AML-193 (cell line): ENCODE data around the gene ANKRD13B.
"Not testable (repeated sequence)": the region's sequence is repeated elsewhere in the genome, so short reads cannot be mapped to it uniquely, and the experiment has no call there.

ENCODE experiments used
- DNase-seq, 2 experiments: peaks; one replicate each; lab custom pipeline; 2025; lab: John Stamatoyannopoulos, UW

Gene ANKRD13B

DNA sequence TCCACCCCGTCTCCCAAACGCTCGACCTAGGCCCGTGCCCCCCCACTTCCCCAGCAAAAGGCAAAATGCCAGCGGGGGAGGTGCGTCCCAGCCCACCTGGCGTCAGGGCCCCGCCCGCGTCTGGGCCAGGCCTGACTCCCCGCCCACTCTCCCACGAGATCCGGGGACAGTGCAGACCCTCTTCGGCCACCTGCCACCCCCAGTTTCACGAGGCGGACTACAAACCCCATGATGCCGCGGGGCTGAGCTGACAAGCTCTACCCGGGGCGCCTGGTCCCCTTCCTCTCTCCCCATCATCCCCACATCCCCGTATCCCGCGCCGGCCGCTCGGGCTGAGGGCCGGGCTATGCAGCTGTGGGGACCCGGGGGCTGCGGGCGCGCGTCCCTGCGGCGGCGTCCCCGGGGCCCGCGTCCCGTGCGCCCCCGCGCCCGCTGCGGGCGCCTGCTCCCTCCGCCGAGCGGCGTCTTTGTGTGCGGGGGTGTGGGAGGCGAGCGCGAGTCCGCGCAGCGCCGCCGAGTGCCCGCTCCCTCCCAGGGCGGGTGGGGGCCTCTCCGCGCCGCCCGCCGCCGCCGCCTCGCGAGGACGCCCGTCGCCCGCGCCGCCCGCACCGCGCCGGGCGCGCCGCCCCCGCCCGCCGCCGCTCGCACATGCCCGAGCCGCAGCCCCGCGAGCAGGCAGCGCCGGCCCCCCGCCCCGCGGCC is at the start of gene ANKRD13B:
Gene ANKRD13B, plus strand, starts transcription at position 283 of the 702 bp plus-strand sequence. CDS start 490 bp downstream, outside the sequence.
- DNase-seq, result no peak

DNA sequence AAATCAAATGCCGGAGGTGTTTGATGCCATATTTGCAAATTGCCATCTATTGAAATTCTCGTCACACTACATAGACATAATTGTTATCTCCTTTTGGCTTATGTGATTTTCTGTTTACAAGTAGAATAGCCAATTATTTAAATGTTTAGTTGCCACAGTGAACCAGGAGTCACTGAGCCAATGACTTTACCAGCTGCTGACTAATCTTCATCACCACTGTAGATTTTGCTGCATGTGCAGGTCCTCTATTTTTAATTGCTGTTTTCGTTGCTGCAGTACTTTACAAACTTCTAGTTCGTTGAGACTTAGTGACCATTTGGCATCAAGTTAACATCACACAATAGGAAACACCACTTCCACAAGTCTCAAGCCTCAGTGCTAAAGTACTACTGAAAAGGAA is 48.9 kb upstream of the ANKRD13B start:
- no peak for DNase-seq

DNA sequence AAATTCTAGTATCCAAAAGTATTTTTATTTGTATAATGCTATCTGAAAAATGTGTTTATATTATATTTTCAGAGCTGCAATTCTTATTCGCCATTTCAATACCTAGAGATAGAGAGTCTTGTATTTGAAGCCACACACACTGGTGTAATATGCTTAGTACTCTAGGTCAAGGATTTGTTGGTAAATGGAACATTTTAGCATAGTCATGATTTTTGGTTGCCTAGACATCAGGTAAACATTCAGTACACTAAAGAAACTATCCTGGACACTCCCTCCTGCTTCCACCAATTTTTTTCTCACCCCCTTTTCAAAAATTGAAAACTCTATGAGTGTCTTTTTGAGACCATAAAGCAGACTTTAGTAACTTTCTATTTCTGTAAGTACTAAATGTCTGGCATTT is 46.8 kb upstream of the ANKRD13B start:
- DNase-seq, result no peak

DNA sequence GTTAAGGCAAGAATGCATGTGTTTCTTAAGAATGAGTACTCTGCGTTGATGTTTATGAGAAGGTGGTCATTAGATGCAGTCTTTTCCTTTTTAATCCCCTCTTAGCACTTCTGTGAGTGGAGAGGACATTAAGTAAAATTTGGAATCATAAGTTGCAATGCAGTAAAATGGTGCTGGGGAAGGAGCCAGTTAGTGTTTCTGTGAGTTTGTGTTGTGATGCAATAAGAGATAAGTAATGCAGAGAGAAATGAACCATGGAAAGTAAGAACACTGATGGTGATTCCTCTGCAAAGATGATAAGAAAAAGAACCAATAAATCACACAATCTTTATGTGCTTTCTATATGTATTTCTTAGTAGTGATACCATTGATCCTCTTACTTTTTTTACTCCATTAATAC is 46.1 kb upstream of the ANKRD13B start:
- DNase-seq, result no peak

DNA sequence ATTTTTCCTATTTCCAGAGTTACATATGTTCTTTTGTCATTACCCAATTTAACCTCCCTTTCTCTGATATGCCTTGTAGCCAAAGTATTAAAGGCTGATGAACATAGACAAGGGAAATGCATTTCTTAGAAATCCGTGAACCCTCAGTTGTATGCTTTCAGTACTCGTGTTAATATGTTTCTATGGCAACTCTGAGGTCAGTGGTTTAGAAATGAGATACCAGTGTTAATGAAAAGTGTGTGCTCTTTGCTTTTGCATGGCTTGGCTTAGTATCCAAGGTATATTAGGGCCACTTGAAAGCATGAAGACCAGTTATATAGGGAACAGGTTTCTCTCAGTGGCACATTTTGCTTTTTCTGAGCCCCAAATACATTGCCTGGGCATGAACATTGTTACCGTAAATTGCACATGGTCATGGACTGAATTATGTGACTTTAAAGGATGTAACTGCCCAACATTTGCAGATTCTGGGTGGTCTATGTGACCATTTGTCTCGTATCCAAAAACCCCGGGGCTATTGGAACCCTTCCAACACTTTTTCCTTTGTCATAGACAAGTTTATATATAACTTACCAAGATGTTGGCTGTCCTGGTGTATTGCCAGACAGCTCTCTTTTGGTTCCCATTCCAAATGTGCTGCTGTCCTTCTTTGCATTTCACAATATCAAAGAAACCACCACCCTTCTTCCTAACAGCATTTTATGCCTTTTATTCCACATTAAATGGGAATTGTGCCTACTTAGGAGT is 43.6 kb upstream of the ANKRD13B start:
- no peak for DNase-seq

DNA sequence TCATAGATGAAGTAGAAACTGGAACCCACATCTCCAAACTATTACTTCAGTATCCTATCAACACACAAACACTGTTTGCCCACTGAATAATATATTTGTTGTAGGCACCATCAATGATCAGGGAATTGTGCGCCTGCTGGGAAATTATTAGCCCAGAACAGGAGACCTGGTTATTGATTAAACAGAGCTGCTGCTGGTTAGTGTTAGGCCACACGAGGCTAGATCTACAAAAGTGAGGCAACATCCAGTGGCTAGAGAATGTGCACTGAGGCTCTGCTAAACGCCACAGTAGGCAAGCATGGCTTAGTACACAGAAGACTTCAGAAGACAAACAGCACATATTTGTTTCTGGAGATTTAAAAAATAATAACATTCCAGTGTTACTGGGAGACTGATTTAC is 37.1 kb upstream of the ANKRD13B start:
- DNase-seq, result no peak

DNA sequence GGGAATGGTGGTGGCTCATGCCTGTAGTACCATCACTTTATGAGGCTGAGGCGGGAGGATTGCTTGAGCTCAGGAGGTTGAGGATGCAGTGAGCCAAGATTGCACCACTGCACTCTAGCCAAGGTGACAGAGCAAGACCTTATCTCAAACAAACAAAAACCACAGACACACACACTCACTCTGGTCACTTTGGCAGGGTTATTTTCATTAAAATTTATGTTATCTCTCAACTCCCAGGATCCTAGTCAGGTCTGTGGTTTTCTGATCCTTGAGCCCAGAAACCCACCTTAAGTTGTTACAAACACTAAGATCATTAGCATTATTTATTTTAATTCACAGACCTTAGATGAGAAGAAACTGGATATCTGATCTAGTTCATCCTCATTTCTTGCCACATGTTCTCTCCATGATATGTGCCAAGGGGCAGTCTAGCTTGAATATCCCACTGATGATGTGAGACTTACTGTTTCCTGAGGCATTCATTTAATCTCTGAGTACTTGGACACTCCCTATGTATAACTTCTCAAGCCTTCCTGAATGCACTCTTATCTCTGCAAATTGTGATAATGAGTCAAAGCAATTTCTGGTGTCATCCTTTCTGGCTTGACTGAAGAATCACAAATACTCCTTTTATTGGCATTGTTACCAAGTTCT is 35.7 kb upstream of the ANKRD13B start:
- no peak for DNase-seq

DNA sequence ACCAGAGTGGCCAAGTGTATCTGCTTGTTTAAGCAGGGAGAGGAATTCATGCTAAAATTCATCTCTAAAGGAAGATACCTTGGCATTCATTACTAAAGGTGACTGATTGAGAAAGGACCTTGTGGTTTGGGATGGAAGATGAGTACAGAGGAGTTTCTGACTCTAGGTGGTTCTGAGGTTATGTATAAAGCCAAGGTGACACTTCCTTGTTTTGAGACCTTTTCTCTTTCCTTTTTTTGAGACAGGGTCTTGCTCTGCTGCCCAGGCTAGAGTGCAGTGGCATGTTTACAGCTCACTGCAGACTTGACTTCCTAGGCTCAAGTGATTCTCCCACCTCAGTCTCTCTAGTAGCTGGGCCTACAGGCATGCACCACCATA is 35.2 kb upstream of the ANKRD13B start:
- DNase-seq, result no peak

DNA sequence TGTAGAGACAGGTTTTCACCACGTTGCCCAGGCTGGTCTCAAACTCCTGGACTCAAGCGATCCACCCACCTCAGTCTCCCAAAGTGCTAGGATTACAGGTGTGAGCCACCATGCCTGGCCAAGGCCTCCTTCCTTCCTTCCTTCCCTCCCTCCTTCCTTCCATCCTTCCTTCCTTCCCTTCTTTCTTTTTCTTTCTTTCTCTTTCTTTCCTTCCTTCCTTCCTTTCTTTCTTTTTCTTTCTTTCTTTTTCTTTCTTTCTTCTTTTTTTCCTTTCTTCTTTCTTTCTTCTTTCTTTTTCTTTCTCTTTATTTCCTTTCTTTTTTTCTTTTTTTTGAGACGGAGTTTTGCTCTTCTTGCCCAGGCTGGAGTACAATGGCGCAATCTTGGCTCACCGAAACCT is 34.8 kb upstream of the ANKRD13B start:
- not testable (repeated sequence) for DNase-seq

DNA sequence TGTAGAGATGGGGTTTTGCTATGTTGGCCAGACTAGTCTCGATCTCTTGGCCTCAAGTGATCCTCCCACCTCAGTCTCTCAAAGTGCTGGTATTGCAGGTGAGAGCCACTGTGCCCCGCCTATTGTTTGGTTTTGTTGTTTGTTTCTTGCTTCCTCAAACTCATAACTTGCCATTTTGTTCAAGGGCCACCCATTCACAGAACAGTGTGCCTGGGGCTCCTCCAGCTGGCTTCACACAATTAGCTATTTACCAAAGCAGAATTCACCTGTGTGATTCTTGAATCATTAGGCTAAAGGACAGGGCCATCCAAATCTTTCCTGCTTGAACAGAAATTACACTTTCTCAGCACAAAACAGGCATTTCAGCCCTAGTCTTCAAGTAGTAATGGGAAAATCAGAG is 33.3 kb upstream of the ANKRD13B start:
- DNase-seq, result no peak

DNA sequence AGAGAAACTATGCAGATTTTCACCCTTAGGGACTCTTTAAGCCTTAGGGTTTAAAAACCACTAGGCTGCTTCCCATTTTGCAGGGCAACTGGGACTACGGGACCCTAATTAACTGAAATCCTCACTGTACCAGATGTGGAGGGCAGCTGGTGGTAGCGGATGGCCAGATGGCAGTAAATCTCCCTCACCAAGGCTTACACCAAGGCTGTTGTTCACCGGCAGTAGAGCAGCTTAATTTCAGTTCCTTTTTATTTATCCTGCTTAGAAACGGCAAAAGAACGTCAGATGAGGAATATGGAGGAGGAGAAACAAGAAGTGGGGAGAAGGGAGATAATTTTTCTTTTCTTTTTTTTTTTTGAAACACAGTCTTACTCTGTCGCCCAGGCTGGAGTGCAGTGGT is 32.6 kb upstream of the ANKRD13B start:
- DNase-seq, result no peak

DNA sequence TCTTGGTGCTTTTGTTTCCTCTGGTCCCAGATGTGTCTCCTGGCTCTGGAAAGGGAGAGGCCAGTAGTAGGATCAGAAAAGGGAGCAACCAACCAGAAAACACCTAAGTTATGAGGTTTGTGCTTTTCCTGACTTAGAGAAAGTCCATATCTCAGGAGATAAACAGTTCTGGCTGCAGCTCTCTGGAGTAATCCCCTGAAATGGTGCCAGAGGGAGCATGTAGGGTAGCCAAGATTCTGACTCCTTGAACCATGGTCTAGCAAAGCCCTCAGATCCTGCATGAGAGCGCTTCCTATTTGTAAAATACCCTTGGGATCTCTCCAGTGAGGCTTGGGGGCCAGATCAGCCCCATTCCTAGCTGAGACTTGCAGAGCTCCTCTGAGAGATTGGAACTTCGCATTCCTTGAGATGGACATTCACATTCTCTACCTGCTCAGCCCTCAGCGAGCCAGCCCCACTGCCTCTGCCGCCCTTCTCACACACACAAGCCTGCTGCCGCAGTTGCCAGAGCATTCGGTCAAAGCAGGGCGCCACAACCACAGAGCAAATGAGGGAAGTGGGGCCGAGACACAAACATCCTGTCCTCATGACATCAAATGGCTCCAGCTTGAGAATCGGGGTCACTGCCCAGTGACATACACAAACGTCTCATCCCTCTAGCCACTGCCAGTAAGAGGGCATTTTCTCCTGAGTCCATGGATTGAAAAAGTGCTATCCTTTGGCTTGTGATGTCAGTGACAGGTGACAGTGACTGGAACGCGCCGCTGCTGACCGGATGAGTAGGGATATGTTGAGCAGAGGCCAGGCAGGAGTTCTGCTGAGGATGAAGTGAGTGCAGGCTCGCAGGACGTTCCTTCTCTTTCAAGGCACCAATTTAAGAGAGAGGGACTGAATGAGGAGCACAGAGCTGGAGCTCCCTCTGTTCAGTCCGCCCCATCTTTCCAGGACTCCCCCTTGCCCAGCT is 31.1 kb upstream of the ANKRD13B start:
- DNase-seq, result no peak

DNA sequence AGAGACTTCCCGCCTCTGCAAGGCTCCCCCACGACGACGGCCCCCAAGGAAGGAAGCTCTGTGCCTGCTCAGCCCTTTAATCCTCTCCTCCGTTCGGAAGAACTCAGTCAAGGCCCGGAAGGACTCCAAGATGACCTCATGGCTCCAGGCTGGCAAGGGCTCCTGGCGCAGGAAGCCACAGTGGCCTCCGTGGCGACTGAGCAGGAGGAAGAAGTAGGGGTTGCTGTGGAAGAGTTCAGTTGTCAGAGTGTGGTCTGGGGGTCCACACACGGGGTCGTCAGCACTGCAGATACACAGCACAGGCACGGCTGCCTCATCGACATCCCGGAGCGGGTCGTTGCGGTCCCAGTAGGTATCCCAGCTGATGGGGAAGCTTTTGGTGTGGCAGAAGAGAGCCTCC is 30.3 kb upstream of the ANKRD13B start:
- DNase-seq, result no peak

DNA sequence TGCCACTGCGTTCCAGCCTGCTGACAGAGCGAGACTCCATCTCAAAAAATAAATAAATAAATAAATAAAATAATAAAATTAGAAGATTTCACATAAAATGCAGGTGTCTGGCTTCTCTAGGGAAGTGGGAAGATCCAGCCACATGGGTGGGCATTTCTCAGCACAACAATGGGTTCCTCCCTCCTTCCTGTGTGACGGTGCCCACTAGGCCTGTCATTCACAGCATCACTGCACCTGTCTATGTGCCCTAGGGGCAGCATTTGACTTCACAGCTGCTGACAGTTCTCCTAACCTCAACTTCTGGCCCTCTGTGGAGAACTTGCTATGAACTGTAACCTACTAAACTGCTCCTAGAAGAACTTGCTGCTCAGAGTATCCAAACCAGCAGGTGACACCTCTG is 29.1 kb upstream of the ANKRD13B start:
- no peak for DNase-seq

DNA sequence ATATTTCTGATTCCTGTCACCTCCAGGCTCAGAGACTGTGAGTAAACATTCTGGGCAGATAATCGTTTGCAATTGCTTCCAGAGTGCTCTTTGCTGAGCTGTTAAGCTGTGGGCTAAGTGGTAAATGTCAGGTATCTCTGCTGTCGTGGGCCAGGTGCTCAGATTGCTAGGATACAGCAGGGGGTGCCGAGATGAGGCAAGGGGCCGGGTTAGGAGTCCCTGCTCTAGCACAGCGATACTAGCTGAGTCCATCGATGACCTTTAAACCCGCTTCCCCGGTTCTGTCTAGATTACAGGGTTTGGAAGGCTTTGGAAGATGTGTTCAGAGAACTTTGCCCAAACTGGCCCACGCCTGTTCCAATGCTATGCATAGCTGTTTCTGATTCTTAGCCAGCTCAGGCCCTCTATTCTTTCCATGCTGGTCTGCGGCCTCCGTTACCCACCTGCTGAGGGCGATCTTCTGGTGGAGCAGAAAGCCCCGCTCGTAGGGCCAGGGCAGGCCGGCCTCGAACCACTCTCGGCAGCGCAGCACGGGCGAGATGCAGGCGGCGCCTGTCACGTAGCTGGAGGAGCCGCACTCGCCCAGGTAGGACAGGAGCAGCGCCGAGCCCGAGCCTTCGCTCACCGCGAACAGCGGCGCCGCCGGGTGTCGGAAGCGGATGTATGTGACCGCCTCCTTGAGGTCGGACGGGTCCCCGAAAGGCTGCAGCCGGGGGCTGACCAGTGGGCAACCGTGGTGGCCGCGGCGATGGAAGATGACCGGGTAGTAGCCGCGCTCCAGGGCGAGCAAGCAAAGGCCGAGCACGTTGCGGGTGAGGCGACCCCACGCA is 27.1 kb upstream of the ANKRD13B start:
- DNase-seq, result peak; percentile 26 to 77

DNA sequence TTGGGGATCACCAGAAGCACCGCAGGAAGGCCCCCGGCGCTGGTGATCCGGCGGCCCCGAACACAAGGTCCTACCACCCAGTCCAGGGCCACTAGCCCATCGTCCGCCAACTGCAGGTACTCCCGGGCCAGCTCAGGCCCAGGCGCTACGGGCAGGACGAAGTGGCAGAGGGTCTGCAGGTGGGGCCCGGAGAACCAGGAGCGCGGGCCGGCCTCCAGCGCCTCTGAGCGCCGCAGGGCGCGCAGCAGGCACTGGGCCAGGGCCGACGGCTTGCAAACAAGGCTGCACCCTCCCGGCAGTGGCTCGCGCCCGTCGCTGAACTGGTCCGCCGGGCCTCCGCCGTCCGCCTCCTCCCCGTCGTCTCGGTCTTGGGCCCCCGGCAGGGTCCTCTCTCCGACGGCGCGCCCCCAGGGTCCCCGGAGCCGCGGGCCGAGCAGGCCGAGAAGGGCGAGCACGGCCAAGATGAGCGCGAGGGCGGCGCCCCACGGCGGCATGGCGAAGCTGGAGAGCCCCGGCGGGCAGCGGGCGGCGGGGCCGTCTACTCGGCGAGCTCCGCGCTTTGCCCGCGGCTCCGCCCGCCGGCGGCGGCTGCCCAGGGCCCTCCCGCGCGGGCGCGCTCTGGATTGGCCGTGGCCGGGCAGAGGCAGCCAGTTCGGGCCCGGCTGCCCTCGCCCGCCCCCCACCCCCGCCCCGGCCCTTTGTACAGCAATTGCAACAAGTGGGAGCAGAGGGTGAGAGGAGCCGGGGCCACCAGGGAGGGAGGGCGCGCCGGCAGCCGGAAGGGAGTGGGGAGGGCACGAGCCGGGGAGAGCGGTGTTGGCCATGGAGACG is 26.2 kb upstream of the ANKRD13B start, which contains the start of gene ABHD15:
Gene ABHD15, minus strand, starts transcription at position 565 of the 831 bp plus-strand sequence. Its CDS starts 71 bp downstream, at position 494.
- DNase-seq, result peak; percentile 71 to 79

DNA sequence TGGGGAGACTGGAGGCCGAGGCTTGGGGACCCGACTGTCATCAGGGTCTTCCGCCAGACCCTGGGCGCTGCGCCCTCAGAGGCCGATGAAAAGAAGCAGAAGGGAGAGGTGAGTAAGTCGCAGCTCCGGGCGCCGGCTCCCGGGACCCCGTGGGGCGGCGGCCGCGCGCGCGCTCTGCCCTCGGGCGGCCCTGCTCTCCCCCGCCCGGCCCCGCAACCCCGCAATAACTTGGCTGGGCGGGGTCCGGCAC is 25.7 kb upstream of the ANKRD13B start:
- no peak for DNase-seq

DNA sequence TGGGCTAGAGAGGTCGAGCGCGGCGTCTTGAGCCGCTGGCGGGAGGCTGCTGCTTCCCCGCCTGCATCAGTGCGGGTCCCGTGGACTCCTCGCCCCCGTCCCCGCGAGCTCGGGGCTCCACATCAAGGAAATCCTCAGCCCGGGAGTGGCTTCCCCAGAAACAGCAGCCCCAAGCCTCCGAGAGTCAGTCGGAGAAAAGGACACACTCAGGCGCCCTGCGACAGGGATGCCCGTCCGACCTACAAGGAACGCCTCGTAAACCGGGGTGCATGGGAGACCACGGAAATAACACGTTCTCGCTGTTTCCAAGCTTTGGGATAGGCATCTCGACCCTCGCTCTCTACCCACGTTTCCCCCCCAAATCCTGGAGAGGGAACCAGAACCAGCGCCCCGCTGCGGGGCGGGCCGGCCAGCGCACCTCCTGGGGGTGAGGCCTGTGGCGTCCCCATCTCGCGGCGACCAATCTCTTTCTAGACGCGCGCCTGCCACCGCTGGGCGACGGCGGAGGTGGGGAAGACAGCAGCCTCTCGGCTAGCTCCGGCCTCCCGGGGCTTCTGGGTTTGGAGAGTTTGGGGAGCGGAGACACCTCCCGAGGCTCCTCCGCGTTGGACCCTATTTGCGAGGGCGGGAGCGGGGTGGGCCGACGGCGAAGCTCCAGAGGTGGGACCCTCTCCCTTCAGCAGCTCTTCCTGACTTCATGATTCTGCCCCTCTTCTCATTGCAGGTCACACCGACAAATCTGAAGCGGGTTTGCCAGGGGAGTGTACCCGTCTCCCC is 25.2 kb upstream of the ANKRD13B start:
- peak; percentile 48 to 69 for DNase-seq
